ENCODE results near the gene SESN3.

DNA sequence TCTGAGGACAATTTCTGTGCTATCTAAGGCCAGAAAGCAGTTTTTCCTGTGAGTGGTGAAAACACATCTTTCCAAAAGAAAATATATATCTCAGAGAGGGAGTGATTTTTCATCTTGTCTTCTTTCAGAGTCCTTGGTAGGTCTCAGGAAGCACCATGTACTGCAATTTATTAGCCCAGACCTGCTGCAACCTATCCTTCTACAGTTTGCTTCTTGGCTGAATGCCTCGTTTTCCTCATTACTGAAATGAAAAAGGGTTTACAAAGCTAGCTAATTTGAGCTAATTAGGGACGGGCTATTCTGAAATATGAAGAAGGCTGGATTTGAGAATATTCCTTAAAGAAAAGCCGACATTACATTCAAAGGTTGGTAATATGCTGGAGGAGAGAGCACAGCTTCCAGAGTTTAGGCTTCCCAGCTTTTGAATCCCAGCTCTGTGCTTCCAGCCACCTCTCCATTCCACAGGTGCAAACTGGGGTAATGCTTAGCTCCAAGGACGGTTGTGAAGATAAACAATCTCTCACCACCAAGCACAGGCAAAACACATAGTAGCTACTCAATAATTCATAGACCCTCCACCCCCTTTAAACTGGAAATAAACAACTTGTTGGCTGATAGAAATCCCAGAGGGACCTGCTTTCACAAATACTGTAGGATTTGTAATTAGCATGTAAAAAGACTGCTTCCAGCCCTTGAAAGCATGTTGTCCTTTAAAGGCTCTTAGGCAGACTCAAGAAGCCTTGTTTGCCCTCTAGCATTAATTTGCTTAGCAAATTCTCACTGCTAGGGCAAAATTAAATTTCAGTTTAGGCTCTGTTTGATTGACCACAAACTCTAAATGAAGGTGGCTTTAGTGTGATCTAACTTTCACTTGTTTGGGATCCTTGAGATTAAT, 24.5 kb upstream of the SESN3 start:
- TF ChIP-seq, protein P1, sequence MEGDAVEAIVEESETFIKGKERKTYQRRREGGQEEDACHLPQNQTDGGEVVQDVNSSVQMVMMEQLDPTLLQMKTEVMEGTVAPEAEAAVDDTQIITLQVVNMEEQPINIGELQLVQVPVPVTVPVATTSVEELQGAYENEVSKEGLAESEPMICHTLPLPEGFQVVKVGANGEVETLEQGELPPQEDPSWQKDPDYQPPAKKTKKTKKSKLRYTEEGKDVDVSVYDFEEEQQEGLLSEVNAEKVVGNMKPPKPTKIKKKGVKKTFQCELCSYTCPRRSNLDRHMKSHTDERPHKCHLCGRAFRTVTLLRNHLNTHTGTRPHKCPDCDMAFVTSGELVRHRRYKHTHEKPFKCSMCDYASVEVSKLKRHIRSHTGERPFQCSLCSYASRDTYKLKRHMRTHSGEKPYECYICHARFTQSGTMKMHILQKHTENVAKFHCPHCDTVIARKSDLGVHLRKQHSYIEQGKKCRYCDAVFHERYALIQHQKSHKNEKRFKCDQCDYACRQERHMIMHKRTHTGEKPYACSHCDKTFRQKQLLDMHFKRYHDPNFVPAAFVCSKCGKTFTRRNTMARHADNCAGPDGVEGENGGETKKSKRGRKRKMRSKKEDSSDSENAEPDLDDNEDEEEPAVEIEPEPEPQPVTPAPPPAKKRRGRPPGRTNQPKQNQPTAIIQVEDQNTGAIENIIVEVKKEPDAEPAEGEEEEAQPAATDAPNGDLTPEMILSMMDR (IDR thresholded peaks at IDR 0.05): no peak
- no peak for TF ChIP-seq POLR2AphosphoS5 (IDR thresholded peaks at IDR 0.05; ENCODE audit: low read depth, low read length)
